Daoy (cell line): ENCODE results near the gene DGKD. TPM values are rescaled to one million over a fixed set of nuclear protein-coding genes. Genes with fewer than 3 reads are reported as not detected.

Source experiments
- DNase-seq: peaks from one replicate; pipeline ENCODE4 v3.0.0-alpha.2; 2015; ENCODE audit warnings: low read depth
- total RNA-seq: library from RNA; depleted of rRNA; stranded (reverse); fragments of >200 nt; shearing (Covaris generic); gene quantifications from 2 replicates; pipeline ENCODE4 v1.2.3, GENCODE V29; 2014

Gene DGKD
- total RNA-seq, 1 experiment from 2014 or later: 13.5 TPM

GRCh38 chr2:233458826-233459225 is 104.5 kb downstream of the DGKD start:
- no peak for DNase-seq

GRCh38 chr2:233459426-233459825 is 105.1 kb downstream of the DGKD start:
- DNase-seq: no peak

GRCh38 chr2:233460726-233461441 is 106.6 kb downstream of the DGKD start:
- no peak for DNase-seq

GRCh38 chr2:233461481-233461891 is 107.2 kb downstream of the DGKD start:
- no peak for DNase-seq

GRCh38 chr2:233462202-233462785 is 108.0 kb downstream of the DGKD start:
- no peak for DNase-seq

GRCh38 chr2:233462826-233463470 is 108.7 kb downstream of the DGKD start:
- no peak for DNase-seq

- no peak for DNase-seq
Observed at GRCh38 chr2:233463586-233463985, 109.3 kb downstream of the DGKD start.

- DNase-seq: no peak
Observed at GRCh38 chr2:233464056-233464455, 109.8 kb downstream of the DGKD start.

- no peak for DNase-seq
Observed at GRCh38 chr2:233464531-233465240, 110.4 kb downstream of the DGKD start.

GRCh38 chr2:233466991-233467603 is 112.8 kb downstream of the DGKD start:
- DNase-seq: no peak

GRCh38 chr2:233468047-233468740 is 113.9 kb downstream of the DGKD start:
- no peak for DNase-seq

GRCh38 chr2:233468741-233469110 is 114.4 kb downstream of the DGKD start:
- no peak for DNase-seq

- DNase-seq: no peak
Observed at GRCh38 chr2:233469261-233470010, 115.1 kb downstream of the DGKD start.

GRCh38 chr2:233470011-233470687 is 115.9 kb downstream of the DGKD start:
- DNase-seq: no peak

- no peak for DNase-seq
Observed at GRCh38 chr2:233470839-233471238, 116.5 kb downstream of the DGKD start.

GRCh38 chr2:233471291-233472035 is 117.2 kb downstream of the DGKD start:
- DNase-seq: no peak

GRCh38 chr2:233473386-233473791 is 119.1 kb downstream of the DGKD start:
- DNase-seq: no peak

GRCh38 chr2:233473878-233474277 is 119.6 kb downstream of the DGKD start:
- DNase-seq: no peak
